ENCODE measurements around the gene MFSD2A. TPM values are rescaled to one million over a fixed set of nuclear protein-coding genes. Genes with fewer than 3 reads are reported as not detected.
"Not testable (repeated sequence)": the region's sequence is repeated elsewhere in the genome, so short reads cannot be mapped to it uniquely, and the experiment has no call there.

Gene MFSD2A
- total RNA-seq, 2 donors from 2014 or later = 5.8 to 13.1 TPM

- peaks cover 0 to 3% of the 10 kb centered on the region in 2 donors for H3K4me1 ChIP-seq (ENCODE audit: control insufficient read depth in 1 of 2, low read depth in 2 of 2)
- no peak overlapping the region for H3K27ac ChIP-seq
- TF ChIP-seq, protein P1, sequence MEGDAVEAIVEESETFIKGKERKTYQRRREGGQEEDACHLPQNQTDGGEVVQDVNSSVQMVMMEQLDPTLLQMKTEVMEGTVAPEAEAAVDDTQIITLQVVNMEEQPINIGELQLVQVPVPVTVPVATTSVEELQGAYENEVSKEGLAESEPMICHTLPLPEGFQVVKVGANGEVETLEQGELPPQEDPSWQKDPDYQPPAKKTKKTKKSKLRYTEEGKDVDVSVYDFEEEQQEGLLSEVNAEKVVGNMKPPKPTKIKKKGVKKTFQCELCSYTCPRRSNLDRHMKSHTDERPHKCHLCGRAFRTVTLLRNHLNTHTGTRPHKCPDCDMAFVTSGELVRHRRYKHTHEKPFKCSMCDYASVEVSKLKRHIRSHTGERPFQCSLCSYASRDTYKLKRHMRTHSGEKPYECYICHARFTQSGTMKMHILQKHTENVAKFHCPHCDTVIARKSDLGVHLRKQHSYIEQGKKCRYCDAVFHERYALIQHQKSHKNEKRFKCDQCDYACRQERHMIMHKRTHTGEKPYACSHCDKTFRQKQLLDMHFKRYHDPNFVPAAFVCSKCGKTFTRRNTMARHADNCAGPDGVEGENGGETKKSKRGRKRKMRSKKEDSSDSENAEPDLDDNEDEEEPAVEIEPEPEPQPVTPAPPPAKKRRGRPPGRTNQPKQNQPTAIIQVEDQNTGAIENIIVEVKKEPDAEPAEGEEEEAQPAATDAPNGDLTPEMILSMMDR (IDR thresholded peaks at IDR 0.05) = no peak
- H3K36me3 ChIP-seq = no peaks in the 10 kb centered on the region
- ATAC-seq (ENCODE audit: insufficient number of reproducible peaks, low FRiP score, low read depth) (no peak), DNase-seq (ENCODE audit: low spot score) (no peak)
- no peaks in the 10 kb centered on the region for H3K9me3 ChIP-seq
- H3K27me3 ChIP-seq (replicated peaks; ENCODE audit: insufficient read depth) = no peaks in the 10 kb centered on the region
- H3K4me3 ChIP-seq = no peak overlapping the region
Measured at GRCh38 chr1:39980555-39981313, 25.8 kb downstream of the MFSD2A start.

DNA sequence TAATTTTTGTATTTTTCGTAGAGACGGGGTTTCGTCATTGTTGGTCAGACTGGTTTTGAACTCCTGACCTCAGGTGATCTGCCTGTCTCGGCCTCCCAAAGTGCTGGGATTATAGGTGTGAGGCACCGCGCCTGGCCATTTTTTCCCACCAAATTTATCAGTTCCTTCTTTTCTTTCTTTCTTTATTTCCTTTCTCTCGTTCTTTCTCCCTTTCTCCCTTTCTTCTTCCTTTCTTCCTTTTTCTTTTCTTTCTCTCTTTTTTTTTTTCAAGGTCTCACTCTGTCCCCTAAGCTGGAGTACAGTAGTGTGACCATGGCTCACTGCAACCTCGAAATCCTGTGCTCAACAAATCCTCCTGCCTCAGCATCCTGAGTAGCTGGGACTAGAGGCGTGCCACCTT lies 26.4 kb downstream of the MFSD2A start:
- TF ChIP-seq, protein P1 (IDR thresholded peaks at IDR 0.05) = no peak
- H3K27ac ChIP-seq = no peak overlapping the region

GRCh38 chr1:39981945-39982344 lies 27.0 kb downstream of the MFSD2A start:
- no peak overlapping the region for H3K4me3 ChIP-seq
- no peak for ATAC-seq (ENCODE audit: insufficient number of reproducible peaks, low FRiP score, low read depth)
- H3K27me3 ChIP-seq (replicated peaks; ENCODE audit: insufficient read depth) = no peaks in the 10 kb centered on the region
- DNase-seq (ENCODE audit: low spot score) = no peak
- no peaks in the 10 kb centered on the region for H3K9me3 ChIP-seq
- TF ChIP-seq, protein P1 (IDR thresholded peaks at IDR 0.05) = no peak
- H3K27ac ChIP-seq = no peak overlapping the region
- H3K4me1 ChIP-seq (ENCODE audit: control insufficient read depth in 1 of 2, low read depth in 2 of 2) = peaks cover 0 to 2% of the 10 kb centered on the region in 2 donors
- no peaks in the 10 kb centered on the region for H3K36me3 ChIP-seq

More for the DNA sequence above, 26.4 kb downstream of the MFSD2A start:
- Histone ChIP-seq H3K4me1 (ENCODE audit: control insufficient read depth in 1 of 2, low read depth in 2 of 2) (peaks cover 0 to 3% of the 10 kb centered on the region in 2 donors), H3K4me3 (no peak overlapping the region), H3K9me3 (no peaks in the 10 kb centered on the region), H3K36me3 (no peaks in the 10 kb centered on the region), H3K27me3 (replicated peaks; ENCODE audit: insufficient read depth) (no peaks in the 10 kb centered on the region)
- no peak for ATAC-seq (ENCODE audit: insufficient number of reproducible peaks, low FRiP score, low read depth)
- no peak for DNase-seq (ENCODE audit: low spot score)

DNA sequence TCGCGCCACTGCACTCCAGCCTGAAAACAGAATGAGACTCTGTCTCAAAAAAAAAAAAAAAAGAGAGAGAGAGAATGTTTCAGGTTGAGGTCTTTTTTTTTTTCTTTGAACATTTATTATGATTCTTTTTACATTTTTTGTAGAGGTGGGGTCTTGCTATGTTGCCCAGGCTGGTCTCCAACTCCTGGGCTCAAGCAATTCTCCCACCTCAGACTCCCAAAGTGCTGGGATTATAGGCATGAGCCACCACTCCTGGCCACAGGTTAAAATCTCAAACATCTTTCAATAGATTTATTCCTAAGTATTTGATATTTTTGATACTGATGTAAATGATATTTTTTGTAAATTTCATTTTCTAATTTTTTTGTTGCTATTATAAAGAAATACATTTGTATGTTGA lies 29.5 kb downstream of the MFSD2A start:
- not testable (repeated sequence) for H3K9me3 ChIP-seq; ATAC-seq (ENCODE audit: insufficient number of reproducible peaks, low FRiP score, low read depth); H3K36me3 ChIP-seq; H3K4me3 ChIP-seq; DNase-seq (ENCODE audit: low spot score); H3K27ac ChIP-seq; H3K27me3 ChIP-seq (replicated peaks; ENCODE audit: insufficient read depth); H3K4me1 ChIP-seq (ENCODE audit: control insufficient read depth in 1 of 2, low read depth in 2 of 2)

DNA sequence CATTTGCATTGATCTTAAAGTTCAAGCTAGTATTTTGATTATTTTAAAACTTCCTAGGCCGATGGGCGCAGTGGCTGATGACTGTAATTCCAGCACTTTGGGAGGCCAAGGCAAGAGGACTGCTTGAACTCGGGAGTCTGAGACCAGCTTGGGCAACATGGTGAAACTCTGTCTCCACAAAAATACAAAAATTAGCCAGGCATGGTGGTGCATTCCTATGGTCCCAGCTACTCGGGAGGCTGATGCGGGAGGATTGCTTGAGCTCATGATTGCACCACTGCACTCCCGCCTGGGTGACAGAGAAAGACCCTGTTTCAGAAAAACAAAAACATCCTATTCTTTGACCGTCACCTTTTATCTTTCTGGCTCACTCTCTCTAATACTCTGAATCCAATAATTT lies 30.0 kb downstream of the MFSD2A start:
- H3K36me3 ChIP-seq = no peaks in the 10 kb centered on the region
- TF ChIP-seq, protein P1 (IDR thresholded peaks at IDR 0.05) = no peak
- no peaks in the 10 kb centered on the region for H3K4me1 ChIP-seq (ENCODE audit: control insufficient read depth in 1 of 2, low read depth in 2 of 2)
- no peak for DNase-seq (ENCODE audit: low spot score)
- H3K27me3 ChIP-seq (replicated peaks; ENCODE audit: insufficient read depth) = no peaks in the 10 kb centered on the region
- H3K9me3 ChIP-seq = no peaks in the 10 kb centered on the region
- no peak overlapping the region for H3K27ac ChIP-seq
- H3K4me3 ChIP-seq = no peak overlapping the region
- no peak for ATAC-seq (ENCODE audit: insufficient number of reproducible peaks, low FRiP score, low read depth)

DNA sequence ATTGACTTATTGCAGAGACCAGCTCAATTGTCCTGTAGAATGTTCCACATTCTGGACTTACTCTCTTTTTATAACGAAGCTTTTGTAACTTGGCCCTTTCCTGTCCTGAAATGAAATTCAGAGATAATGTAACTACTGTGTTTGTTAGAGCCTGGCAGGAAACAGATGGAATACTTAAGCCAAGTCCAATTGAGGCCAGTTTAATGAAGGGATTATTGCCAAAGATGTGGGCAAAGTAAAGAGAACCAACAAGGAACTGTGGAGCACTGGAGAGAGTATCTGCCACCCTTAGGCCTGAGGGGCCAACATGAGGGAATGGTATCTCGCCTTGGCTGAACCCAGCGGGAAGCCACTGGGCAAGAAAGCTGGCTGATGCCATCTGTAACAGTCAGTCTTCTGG lies 32.9 kb downstream of the MFSD2A start:
- ATAC-seq (ENCODE audit: insufficient number of reproducible peaks, low FRiP score, low read depth) (no peak), DNase-seq (ENCODE audit: low spot score) (no peak)
- no peaks in the 10 kb centered on the region for H3K9me3 ChIP-seq
- H3K4me3 ChIP-seq = no peak overlapping the region
- TF ChIP-seq, protein P1 (IDR thresholded peaks at IDR 0.05) = no peak
- no peaks in the 10 kb centered on the region for H3K27me3 ChIP-seq (replicated peaks; ENCODE audit: insufficient read depth)
- no peak overlapping the region for H3K27ac ChIP-seq
- no peaks in the 10 kb centered on the region for H3K4me1 ChIP-seq (ENCODE audit: control insufficient read depth in 1 of 2, low read depth in 2 of 2)
- no peaks in the 10 kb centered on the region for H3K36me3 ChIP-seq

Measured in thoracic aorta (tissue), 2 donors.